Endometrium (tissue), 2 donors: ENCODE results near the gene PHF10.
"Not testable (repeated sequence)": the region's sequence is repeated elsewhere in the genome, so short reads cannot be mapped to it uniquely, and the experiment has no call there.

Source experiments
- FAIRE-seq: peaks from 2 replicates; lab custom pipeline; 2012; peaks lifted over from hg19 to GRCh38; lab: Jason Lieb, UNC
- donor health status: control.
- donor health status: control.

Gene PHF10

DNA sequence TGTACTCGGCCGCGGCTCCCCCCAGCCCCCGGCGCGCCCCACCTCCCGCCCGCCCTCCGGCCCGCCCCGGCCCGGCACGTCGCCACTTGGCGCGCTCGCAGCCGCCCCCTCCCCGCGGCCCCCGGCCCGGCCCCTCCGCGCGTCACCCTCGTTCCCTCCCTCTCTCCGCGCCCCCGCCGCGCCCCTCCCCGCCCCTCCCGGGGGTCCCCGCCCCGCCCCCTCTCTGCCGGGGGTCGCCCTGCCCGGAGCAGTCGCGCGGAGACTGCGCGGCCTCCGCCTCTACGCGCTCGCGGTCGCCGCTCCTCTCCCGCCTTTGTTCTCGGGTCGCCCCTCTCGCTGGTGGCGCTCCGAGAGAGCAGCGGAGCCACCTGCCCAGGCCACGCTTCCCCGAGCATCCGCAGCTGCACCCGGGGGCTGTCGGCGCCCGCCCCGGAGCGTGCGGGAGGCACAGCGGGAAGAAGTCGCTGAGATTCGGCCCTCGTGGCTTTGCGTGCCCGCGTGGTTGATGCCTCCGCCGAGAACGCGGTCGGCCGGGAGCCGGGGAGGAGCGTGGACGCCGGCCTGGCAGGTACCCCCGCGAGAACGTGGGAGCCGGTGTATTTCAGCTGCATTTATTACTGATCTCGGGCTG is at the start of gene PHF10:
TSS of gene PHF10 (minus strand) at position 7 of the 631 bp plus-strand sequence. CDS start 569 bp downstream, outside the sequence.
- no peak for FAIRE-seq

DNA sequence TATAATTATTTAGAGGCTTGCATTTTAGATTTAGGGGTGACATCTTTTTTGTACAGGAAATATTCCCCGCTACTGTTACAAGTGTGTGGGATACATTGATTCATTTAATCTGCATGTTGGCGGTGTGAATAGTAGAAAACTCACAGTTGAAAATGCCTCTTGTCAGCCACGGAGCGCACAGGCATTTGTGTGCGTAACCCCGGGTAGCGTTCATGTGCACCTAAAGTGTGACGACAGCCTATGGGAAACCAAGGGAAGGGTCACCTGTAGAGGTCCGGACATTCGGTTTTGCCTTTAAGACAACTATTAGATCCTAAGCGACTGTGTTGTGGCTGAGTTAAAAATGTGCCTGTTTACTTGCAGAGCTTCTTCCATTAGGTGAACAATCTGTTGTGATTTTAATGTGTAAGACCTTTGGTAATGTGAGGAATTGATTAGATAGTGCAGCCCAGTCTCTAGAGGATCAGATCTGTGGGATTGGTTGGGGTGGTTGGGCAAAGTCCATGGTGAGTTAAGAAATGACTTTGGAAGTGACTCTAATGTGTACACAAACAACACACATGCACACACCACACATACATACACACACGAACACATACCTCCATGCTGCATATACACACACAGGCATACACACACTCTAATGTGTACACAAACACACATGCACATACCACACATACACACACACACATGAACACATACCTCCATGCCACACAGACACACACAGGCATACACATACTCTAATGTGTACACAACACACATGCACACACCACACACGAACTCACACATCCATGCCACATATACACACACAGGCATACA is 42.8 kb upstream of the PHF10 start:
- no peak for FAIRE-seq

DNA sequence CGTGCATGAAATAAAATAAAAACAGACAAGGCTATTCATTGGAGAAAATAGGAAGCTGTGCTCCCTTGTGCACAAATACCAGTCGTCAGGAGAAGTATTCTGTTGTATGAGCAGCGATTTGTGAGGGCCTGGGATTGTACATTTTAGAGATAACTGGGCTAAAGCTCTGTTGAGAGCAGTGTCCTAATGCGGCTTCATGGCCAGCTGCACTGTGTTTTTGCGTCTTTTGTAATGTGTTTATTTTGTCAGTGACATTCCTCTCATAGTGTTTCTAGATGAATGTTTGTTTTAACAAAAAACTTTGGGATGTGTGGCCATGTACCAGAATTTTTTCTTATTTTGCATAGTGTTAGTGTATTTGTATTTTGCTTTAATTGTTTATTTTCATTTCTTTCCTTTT is 41.9 kb upstream of the PHF10 start:
- no peak for FAIRE-seq

DNA sequence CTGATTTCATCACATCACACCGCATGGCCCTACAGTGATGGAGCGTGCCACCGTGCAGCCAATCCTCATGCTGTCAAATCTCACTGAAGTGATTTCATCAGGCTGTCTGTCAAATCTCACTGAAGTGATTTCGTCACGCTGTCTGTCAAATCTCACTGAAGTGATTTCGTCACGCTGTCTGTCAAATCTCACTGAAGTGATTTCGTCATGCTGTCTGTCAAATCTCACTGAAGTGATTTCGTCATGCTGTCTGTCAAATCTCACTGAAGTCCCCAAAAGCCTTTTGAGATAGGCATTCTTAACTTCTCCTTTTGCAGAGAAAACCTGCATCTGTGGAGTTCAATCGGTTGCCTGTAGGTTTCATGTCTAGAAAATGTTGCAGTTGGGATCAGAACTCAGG is 41.5 kb upstream of the PHF10 start:
- FAIRE-seq: not testable (repeated sequence)

DNA sequence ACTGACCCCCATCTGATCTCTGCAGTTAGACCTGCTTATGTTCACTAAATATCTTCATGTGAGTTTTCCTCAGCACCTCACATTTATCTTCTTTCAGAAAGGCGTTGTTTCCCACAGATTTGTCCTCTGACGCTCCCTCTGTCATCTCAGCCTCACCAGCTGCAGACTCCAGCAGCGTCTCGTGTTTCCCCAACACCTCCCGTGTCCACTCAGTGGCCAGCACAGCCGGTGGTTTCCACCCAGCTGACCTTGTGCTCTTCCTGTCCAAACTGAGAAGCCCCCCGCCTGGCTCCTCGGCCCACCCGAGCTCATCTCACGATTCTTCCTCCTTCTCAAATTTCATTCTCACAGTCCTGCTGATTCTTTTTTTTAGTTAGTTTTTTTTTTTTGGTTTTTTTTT is 39.6 kb upstream of the PHF10 start:
- no peak for FAIRE-seq

DNA sequence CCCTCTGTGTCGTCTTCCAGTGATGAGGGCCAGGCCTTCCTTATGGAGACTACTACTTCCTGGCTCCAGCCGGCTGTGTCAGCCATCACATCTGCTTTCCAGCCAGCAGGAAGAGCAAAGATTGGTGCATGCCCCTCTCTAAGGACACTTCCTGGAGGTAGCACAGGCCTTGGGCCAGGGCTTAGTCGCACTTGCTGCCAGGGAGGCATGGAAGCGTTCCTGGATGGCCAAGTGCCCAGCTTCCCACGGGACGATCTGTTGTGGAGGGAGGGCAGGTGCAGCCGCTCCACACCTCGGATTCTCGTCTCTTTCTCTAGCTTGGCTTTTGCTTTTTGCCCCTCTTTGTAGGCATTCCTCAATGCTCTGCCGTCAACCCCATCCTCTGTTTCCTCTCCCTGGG is 39.0 kb upstream of the PHF10 start:
- FAIRE-seq: no peak

DNA sequence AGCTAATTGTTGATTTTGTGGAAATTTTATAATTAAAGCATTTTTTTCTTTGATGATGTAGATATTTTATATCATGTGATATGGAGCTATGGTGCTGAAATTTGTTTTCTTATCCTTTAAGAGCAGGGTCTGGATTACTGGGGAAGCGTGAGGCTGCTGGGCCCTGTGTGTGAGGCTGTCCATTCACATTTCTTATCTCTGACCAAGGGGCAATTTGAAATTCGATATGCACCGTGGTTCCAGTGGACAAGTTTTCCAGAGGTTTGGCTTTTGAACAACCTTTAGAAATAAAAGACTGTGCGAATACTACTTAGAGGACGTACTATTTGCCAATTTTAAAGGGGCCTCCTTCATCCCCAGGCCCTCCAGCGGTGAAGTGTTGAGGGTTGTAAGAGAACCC is 30.9 kb upstream of the PHF10 start:
- FAIRE-seq: no peak

DNA sequence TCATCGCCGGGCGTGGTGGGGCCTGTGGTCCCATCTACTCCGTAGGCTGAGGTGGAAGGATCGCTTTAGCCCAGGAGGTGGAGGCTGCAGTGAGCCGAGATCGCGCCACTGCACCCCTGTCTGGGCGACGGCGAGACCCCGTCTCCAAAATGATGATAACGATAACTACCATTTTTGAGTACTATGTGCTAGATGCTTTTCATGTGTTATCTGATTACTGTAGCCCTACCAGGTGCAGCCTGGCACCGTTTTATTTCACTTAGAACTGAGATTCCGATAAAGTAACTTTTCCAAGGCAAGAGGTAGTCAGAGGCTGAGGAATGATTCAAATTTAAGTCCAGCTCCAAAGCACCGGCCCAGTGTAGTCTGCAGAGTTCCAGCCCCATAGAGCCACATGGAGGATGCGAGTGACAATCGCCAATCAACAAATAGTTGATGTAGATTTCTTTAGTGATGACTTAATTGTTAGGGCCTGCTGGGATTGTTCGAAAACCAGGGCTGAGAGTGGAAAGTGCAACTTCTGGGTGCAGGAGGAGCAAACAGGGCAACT is 27.8 kb upstream of the PHF10 start:
- FAIRE-seq: no peak

DNA sequence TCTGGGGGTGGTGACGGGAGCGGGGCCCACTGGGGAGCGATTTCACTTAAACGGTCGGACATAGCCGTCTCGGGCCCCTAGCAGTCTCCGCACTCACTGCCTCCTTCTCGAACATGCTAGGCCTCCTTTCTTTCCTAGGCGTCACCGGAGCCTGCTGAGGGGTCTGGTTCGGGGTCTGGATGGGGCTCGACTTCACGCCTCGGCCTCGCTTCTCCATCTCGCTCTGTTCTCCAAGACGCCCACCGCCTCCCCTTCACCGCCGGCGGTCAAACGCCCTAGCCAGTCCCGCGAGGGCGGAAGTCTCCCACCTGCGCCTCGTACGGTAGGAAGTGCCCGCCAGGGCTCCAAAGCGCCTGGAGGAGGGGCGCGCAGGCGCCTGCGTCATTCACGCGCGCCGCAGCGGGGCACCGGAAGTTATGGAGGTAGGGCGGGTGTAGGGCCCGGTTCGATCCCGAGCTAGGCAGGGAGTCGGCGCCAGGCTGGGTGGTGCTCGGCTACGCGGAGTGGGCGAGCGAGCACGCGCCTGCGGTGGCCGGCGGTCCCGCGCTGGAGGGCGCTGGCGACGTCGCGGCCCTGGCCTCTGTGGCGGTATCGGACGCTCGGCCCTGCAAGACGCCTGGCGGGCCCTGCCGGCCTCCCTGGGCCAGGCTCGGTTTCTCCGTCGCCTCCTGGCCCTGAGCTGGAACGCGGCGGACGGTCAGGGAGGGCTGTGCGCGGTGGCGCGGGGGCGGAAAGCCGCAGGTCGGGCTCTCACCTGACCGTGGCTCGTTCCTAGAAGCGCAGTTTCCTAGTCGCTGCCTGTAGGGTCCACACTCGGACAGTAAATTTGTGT is 27.2 kb upstream of the PHF10 start, which contains the start of the genes DYNLT2 and ERMARD:
TSS of gene DYNLT2 (minus strand) at position 331 of the 832 bp plus-strand sequence. CDS start at position 217, 114 bp downstream.
TSS of gene ERMARD (plus strand) at position 381 of the 832 bp plus-strand sequence. CDS start at position 417, 36 bp downstream.
- no peak for FAIRE-seq

DNA sequence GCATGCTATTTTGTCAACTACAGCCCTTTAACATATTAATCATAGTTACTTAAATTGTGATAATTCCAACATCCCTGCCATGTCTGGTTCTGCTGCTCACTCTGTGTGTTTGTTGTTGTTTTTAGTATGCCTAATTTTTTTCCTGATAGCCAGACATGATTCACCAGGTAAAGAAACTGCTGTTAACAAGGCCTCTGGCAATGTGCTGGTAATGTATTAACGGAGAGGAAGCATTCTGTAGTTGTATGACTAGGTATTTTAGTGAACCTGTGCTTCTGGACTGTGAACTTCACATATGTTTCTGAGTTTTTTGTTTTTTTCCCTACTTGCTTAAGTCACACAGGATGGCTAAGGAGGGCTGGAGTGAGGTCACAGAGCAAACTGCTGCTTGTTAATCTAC is 22.3 kb upstream of the PHF10 start:
- FAIRE-seq: no peak

DNA sequence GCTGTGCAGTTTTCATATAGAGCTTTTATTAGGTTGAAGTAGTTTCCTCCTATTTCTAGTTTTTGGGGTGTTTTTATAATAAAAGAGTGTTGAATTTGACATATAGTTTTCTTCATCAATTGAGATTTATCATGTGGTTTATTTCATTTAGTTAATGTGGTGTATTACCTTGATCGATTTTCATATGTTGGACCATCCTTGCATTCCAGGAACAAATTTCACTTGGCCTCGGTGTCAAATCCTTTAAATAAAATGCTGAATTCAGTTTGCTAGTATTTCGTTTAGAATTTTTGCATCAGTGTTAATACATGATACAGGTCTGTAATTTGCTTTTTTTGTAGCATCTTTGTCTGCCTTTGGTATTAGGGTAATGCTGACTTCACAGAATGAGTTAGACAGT is 21.1 kb upstream of the PHF10 start:
- FAIRE-seq: no peak

DNA sequence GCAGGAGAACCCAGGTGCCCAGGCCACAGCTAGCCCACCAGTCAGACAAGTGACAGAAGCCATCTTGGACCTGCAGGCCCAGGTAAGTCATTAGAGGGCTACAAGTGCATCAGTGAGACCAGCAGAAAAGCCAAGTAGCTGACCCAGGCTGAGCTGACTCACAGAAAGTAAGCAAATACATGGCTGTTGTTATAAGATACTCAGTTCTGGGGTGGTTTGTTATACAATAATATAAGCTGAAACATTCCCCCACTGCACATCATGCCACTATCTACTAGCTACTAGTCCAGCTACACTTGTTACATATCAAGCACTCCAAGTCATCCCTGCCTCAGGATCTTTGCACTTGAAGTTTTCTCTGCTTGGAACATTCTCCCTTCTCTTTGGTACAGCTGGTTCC is 17.0 kb upstream of the PHF10 start:
- FAIRE-seq: no peak

DNA sequence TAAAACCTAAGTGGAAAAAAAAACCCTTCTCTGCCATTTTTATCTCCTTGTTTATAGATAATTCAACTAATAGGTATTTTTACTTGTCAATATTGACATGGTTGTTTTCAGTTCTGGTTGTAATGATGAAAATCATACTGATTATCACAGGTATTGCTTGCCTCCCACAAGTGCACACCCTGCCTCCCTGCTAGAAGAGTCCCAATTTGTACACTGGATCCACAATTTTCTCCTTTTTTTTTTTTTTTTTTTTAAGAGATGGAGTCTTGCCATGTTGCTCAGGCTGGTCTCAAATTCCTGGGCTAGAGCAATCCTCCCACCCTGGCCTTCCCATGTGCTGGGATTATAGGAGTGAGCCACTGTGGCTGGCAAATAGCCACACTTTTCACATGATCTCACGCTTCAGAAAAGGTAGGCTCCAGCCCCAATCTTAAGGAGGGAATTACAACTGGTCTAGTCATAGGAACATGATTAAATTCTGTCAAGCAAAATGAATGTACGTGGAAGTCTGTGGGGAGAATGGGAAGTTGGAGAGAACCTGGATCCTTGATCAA is 14.8 kb upstream of the PHF10 start:
- FAIRE-seq: no peak

DNA sequence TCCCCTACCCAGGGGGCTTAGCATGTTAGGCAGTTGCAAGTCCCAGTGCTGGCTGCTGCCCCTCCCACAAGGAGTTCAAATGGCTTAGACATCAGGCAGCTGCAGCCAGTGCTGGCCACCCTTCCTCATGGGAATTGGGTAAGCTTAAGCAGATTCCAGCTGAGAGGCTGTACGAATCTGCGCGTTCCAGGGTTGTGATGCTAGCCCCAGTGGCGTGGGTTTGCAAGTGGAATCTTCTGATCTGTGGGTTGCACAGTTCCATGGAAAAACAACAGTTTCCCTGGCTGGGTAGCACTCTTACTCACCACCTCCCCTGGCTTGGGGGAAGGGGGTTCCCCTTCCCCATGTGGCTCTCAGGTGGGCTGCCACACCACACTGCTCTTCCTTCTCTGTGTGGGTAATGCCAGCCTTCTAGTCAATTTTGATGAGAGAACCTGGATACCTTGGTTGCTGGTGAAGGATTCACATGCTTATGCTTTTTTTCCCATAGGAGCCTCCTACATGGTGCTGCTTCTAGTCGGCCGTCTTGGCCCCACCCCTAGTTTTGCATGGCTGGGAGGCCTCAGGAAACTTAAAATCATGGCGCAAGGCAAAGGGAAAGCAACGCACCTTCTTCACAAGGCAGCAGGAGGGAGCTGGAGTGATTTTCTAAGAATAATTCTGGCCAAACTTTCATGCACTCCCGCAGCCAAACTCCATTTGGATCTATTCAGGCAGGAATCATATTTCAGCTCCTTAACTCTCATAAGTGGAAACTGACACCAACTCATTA is 14.1 kb upstream of the PHF10 start:
- FAIRE-seq: no peak

DNA sequence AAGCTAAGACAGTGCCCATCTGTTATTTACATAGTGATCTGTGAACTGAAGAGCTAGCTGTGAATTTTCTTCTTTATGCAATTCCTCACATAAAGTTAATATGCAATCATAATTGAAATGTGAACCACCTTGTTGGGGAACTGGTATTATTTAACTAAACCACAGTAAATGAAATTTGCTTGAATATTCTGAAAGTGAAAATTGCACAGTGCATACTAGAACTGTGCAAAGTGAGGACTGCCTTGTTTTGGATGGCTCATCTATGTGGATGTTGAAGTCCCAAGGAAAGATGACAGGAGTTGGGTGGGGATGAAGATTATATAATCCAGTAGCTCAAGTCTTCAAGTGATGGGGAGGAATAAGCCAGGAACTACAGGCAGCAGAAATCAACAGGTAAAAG is 5.7 kb upstream of the PHF10 start:
- FAIRE-seq: no peak

DNA sequence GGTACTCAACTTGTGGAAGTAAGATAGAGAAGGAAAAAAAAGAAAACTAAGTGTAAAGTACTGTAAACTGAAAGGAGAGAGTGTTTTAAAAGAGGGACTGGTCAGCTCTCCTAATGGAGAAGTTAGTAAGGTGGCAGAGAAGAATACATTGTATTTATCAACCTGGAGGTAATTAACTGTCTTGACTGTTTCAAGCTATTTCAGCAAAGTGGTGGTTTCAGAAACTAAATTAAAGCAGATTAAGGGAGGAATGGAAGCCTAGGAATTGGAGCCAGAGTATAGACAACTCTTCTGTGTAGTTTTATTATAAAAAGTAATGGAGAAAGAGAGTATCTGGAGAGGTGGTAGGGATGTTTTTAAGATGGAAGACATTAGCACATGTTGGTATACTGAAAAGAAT is 2.7 kb upstream of the PHF10 start:
- no peak for FAIRE-seq

DNA sequence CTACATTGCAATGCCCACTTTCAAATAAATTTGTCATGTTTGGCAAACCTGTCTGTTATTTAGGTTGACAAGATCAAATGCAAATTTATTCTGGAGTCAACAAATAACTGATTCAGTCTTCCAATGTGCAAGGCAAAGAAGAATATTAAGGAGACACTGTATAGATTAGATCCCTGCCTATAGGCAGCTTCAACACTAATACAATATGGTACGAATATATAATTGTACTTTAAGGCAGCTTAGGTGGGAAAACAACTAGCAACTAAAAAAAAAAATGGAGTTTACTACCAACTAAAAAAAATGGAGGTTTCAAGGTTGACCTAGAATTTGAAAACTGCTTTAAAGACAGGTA is 1.7 kb upstream of the PHF10 start:
- FAIRE-seq: no peak

DNA sequence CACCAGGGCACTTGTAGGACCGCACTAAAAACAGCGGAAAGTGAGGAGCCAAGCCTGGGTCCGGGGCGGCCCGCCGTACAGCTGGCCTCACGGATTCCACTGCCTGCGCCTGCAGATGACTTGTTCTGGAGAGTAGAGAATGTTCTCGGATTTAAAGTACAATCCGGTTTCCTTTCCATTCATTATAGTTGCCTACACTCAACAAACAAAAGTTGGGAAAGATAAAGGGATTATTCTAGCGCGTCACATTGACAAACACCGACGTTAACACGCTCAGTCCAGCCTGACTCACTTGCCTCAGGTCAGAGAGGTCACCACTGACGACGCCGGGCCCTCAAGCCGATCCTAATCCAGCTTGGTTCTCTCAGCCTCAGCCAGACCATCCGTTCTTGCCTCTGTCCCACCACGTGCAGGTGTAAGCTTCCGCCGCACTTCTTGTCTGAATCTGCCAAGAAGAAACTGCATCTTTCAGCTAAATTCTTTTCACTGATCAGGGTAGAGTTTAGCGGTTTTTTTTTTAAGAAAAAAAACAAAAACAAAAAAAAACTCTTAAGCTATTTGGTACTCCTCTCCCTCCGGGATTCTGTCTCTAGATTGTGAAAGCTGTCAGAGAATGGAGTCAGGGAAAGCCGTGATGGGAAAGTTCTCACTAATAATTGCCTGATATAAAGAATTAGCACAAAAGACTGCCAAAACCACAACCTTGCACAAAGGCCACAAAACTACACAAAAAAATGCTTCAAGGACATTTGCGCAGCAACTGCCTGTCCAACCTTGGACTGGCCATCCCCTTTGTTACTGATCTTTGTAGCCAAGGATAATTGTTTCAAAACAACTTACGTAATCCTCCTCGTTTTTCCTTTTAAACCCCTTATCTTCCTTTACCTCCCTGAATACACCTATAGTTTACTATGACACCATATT is 1.1 kb upstream of the PHF10 start:
- no peak for FAIRE-seq

DNA sequence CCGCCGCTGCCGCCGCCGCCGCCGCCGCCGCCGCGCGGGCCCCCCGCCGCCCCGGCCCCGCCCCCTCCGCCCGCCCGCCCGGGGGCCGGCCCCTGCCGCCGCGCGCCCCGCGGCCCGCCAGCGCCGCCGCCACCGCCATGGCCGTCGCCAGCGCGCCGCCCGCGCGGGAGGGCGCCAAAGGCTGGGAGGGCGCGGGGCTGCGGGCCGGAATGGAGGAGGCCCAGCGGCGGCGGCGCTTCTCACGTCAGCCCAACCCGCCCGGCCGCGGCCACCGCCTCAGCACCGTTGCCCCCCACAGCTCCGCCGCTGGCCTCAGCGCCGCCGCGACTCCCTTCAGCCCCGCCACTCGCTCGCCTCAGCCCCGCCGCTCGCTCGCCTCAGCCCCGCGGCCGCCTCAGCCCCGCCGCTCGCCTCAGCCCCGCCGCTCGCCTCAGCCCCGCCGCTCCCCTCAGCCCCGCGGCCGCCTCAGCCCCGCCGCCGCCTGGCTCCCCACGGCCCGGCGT is 258 bp downstream of the PHF10 start:
- no peak for FAIRE-seq
